Thyroid gland (tissue), 4 donors: Measurements from ENCODE around the gene ZC3H15. TPM values are rescaled to one million over a fixed set of nuclear protein-coding genes. Genes with fewer than 3 reads are reported as not detected.

Experiments used
- DNase-seq, 2 donors: peaks; one replicate each; pipeline ENCODE4 v3.0.0-alpha.2; 2019
- H3K27ac ChIP-seq, 3 donors: fragments of 200-600 bp; sonication (generic); 1 replicate in 2 of 3; 2 replicates in 1 of 3; pipeline ENCODE4 v1.5.1; 2016 to 2019; ENCODE audit warnings: mild to moderate bottlenecking in 1 of 3, moderate library complexity in 1 of 3
- H3K27me3 ChIP-seq: fragments of 200-600 bp; sonication (generic); one replicate; pipeline ENCODE4 v1.5.1; 2019
- H3K36me3 ChIP-seq, 2 donors: fragments of 200-600 bp; sonication (generic); one replicate each; pipeline ENCODE4 v1.5.1; 2016 to 2019
- H3K4me1 ChIP-seq, 2 donors: fragments of 200-600 bp; sonication (generic); one replicate each; pipeline ENCODE4 v1.5.1; 2017 to 2019
- H3K4me3 ChIP-seq, 3 donors: fragments of 200-600 bp; sonication (generic); replicated peaks in 1 of 3; 1 replicate in 2 of 3; 2 replicates in 1 of 3; pipeline ENCODE4 v1.5.1; 2016; ENCODE audit warnings: mild to moderate bottlenecking in 1 of 3
- H3K9me3 ChIP-seq: fragments of 200-600 bp; sonication (generic); one replicate; pipeline ENCODE4 v1.5.1; 2017
- CTCF ChIP-seq, 6 experiments: fragments of 200-600 bp in 3 of 6; fragments of 450-650 bp in 3 of 6; sonication (generic) in 3 of 6; IDR thresholded peaks; one replicate each; pipeline ENCODE4 v1.5.1; 2016 to 2019; ENCODE audit warnings: antibody characterized with exemption in 6 of 6, mild to moderate bottlenecking in 2 of 6, inconsistent platforms in 1 of 6, moderate library complexity in 1 of 6
- POLR2A ChIP-seq, 2 donors: fragments of 450-650 bp; IDR thresholded peaks; one replicate each; pipeline ENCODE4 v1.6.1; 2017; ENCODE audit warnings: antibody characterized with exemption in 2 of 2, mild to moderate bottlenecking in 2 of 2, moderate library complexity in 1 of 2
- WGBS, 2 donors: methylation state at CpG; one replicate each; pipeline ENCODE4 v1.1.5; 2017; 5-methylcytosine and 5-hydroxymethylcytosine counted together
- intact Hi-C: fragments of 100-400 bp; cut with DNase I; formaldehyde crosslinking; loops from one replicate; pipeline ENCODE4 v1.15.1; 2023
- total RNA-seq, 4 donors: library from RNA; depleted of rRNA; stranded (reverse); fragments of >200 nt; gene quantifications; one replicate each; pipeline ENCODE4 v1.2.3, GENCODE V29; 2016

The ZC3H15 gene
- total RNA-seq, 4 donors from 2014 or later = 56.1 to 74.8 (median 67.5) TPM

GRCh38 chr2:186535861-186536260 is 49.8 kb downstream of the ZC3H15 start:
- Histone ChIP-seq H3K27me3 (no peaks in the 10 kb centered on the region), H3K36me3 (no peaks in the 10 kb centered on the region), H3K4me3 (no peak overlapping the region), H3K27ac (no peak overlapping the region), H3K4me1 (peaks cover 2 to 4% of the 10 kb centered on the region in 2 donors), H3K9me3 (no peaks in the 10 kb centered on the region)
- TF ChIP-seq CTCF (IDR thresholded peaks at IDR 0.05) (no peak), POLR2A (IDR thresholded peaks at IDR 0.05) (no peak)
- intact Hi-C loops = no loop called here
- 92 to 96% methylated on average over 3 of the region's 3 CpGs for WGBS, 2 donors
- DNase-seq = no peak

DNA sequence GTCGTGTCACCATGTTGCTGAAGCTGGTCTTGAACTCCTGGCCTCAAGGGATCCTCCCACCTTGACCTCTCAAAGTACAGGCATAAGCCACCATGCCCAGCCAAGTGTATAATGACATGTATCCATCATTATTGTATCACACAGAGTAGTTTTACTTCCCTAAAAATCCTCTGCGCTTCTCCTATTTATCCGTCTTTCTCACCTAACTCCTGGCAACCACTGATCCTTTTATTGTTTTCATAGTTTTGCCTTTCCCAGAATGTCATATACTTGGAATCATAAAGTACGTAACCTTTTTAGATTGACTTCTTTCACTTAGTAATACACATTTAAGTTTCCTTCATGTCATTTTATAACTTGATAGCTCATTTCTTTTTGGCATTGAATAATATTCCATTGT is 51.0 kb downstream of the ZC3H15 start:
- WGBS, 2 donors = 90% methylated on average over 4 of the region's 4 CpGs

DNA sequence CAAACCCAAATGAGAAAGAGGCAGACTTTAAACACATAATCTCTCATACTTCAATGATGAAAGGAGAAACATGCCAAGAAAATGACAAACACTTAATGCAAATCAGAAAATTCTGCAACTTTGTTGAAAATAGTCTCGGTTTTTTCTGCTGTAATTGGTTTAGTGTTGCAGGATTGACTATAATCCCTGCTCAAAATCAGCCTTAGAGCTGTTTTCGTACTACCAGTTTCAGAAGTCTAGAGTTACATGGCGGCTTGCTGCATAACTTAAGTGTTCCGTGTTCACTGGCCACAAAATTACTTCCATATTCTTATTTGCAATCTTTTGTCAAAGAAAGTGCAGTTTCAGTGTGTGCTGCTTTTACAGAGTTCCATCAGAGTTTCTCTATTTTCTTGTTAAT is 54.9 kb downstream of the ZC3H15 start:
- no peaks in the 10 kb centered on the region for H3K9me3 ChIP-seq
- H3K36me3 ChIP-seq = no peaks in the 10 kb centered on the region
- no peaks in the 10 kb centered on the region for H3K27me3 ChIP-seq
- no peak overlapping the region for H3K27ac ChIP-seq
- intact Hi-C loops = no loop called here
- no peak for TF ChIP-seq POLR2A (IDR thresholded peaks at IDR 0.05)
- TF ChIP-seq CTCF (IDR thresholded peaks at IDR 0.05) = no peak
- H3K4me1 ChIP-seq = peaks cover 13 to 23% of the 10 kb centered on the region in 2 donors
- no peak for DNase-seq
- no peak overlapping the region for H3K4me3 ChIP-seq
- WGBS, 2 donors = 87 to 89% methylated on average over 4 of the region's 4 CpGs

More for the DNA sequence above, 51.0 kb downstream of the ZC3H15 start:
- intact Hi-C loops = no loop called here
- Histone ChIP-seq H3K9me3 (no peaks in the 10 kb centered on the region), H3K4me1 (peaks cover 3 to 4% of the 10 kb centered on the region in 2 donors), H3K4me3 (no peak overlapping the region), H3K36me3 (no peaks in the 10 kb centered on the region), H3K27ac (no peak overlapping the region), H3K27me3 (no peaks in the 10 kb centered on the region)
- DNase-seq = no peak
- no peak for TF ChIP-seq POLR2A (IDR thresholded peaks at IDR 0.05)

GRCh38 chr2:186542002-186542401 is 55.9 kb downstream of the ZC3H15 start:
- no peak for DNase-seq
- WGBS, 2 donors = 89 to 92% methylated on average over 4 of the region's 4 CpGs
- Histone ChIP-seq H3K27ac (no peak overlapping the region), H3K4me3 (no peak overlapping the region), H3K9me3 (no peaks in the 10 kb centered on the region), H3K4me1 (peaks cover 13 to 23% of the 10 kb centered on the region in 2 donors), H3K36me3 (no peaks in the 10 kb centered on the region), H3K27me3 (no peaks in the 10 kb centered on the region)
- TF ChIP-seq CTCF (IDR thresholded peaks at IDR 0.05) (no peak), POLR2A (IDR thresholded peaks at IDR 0.05) (no peak)
- intact Hi-C loops = no loop called here

DNA sequence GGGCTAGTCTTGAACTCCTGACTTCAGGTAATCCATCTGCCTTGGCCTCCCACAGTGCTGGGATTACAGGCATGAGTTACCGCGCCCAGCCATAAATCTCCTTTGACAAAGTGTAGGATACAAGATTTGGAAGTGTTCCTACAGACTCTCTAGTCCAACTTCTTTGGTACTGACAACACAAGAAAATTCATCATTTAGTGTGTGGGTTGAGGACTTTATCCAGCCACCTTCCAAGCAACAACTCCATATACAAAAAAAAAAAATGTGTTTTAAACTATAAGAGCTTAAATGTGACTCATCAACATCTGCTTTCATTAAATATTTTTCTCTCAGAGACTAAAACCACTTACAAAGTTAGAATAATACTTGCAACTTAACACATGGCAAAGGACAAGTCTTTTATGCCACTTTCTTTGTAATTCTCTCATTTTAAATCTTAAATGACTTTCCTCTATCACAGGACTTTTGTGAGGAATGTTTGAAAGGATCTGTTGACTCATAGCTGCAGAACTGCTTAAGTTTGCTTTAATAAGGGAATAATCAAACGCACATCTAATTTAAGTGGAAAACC is 57.6 kb downstream of the ZC3H15 start:
- DNase-seq = no peak
- intact Hi-C loops = no loop called here
- Histone ChIP-seq H3K27ac (peak overlapping the region; percentile 11 to 76 (median 66)), H3K27me3 (no peaks in the 10 kb centered on the region), H3K36me3 (no peaks in the 10 kb centered on the region), H3K4me3 (no peak overlapping the region), H3K4me1 (peaks cover 13 to 23% of the 10 kb centered on the region in 2 donors), H3K9me3 (no peaks in the 10 kb centered on the region)
- WGBS, 2 donors = 81 to 88% methylated on average over 3 of the region's 3 CpGs
- TF ChIP-seq CTCF (IDR thresholded peaks at IDR 0.05) (no peak), POLR2A (IDR thresholded peaks at IDR 0.05) (no peak)
